Activated B cell treated with CpG ODN at 0.5 μM for 24 hours (primary cell): ENCODE data around the gene CHMP4B. TPM values are rescaled to one million over a fixed set of nuclear protein-coding genes. Genes with fewer than 3 reads are reported as not detected.

Source experiments
- ATAC-seq: fragments of 200-7000 bp; cut with Tn5 transposase; one replicate; pipeline ENCODE4 v1.10.0; 2021; ENCODE audit warnings: low read depth, mild to moderate bottlenecking, moderate library complexity
- CTCF ChIA-PET: fragments of 350-600 bp; sonication (Branson Sonifier 250); formaldehyde crosslinking; loops from one replicate; lab custom pipeline; 2021; ENCODE audit warnings: antibody characterized with exemption; lab: Charles Lee
- POLR2A ChIA-PET: fragments of 350-600 bp; sonication (Branson Sonifier 250); formaldehyde crosslinking; loops from one replicate; lab custom pipeline; 2021; ENCODE audit warnings: antibody characterized with exemption; lab: Charles Lee
- DNase-seq: peaks from one replicate; pipeline ENCODE4 v3.0.0; 2022
- H3K27ac Mint-ChIP-seq: one replicate; pipeline ENCODE4 v1.8.0; 2020; ENCODE audit warnings: mixed read lengths
- H3K27me3 Mint-ChIP-seq: one replicate; pipeline ENCODE4 v1.8.0; 2021; ENCODE audit warnings: mixed read lengths
- H3K36me3 Mint-ChIP-seq: one replicate; pipeline ENCODE4 v1.8.0; 2021; ENCODE audit warnings: low read depth, mixed read lengths
- H3K4me1 Mint-ChIP-seq: one replicate; pipeline ENCODE4 v1.8.0; 2021; ENCODE audit warnings: mixed read lengths
- H3K4me3 Mint-ChIP-seq: one replicate; pipeline ENCODE4 v1.8.0; 2020; ENCODE audit warnings: mild to moderate bottlenecking, mixed read lengths
- H3K9me3 Mint-ChIP-seq: one replicate; pipeline ENCODE4 v1.8.0; 2020; ENCODE audit warnings: mixed read lengths
- intact Hi-C: fragments of 100-400 bp; cut with micrococcal nuclease; formaldehyde crosslinking; loops from one replicate; pipeline ENCODE4 v1.15.1; 2024
- total RNA-seq: library from RNA; stranded (reverse); gene quantifications from 2 replicates; pipeline ENCODE4 v1.2.3, GENCODE V29; 2022
- TF ChIP-seq, protein P1 (sequence below): fragments of 200-600 bp; IDR thresholded peaks from one replicate; pipeline ENCODE4 v1.8.0; 2022; ENCODE audit warnings: antibody characterized with exemption, mild to moderate bottlenecking

The CHMP4B gene
- total RNA-seq, 1 donor from 2014 or later = 116 TPM

DNA sequence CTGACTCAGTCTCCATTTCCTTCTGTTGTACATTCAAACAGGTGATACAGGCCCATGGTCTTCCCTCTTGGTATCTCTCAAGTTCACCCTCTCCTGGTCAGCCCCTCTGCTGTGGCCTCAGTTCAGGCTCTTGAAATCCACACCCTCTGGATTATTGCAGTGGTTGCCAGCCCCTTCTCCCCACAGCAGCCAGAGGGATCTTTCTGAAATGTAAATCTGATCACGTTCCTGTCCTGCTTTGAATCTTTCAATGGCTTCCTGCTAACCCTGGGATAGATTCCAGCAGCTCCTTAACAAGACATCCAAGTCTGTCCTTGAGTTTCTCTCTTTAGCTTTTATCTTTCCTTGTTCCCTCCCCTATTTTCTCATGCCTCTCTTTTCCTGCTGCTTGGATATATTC lies 22.2 kb downstream of the CHMP4B start:
- Mint-ChIP-seq H3K27me3 (no peaks in the 10 kb centered on the region), H3K4me1 (peaks cover 71% of the 10 kb centered on the region), H3K4me3 (no peak overlapping the region), H3K27ac (no peak overlapping the region), H3K9me3 (no peaks in the 10 kb centered on the region), H3K36me3 (peaks cover 60% of the 10 kb centered on the region)
- ATAC-seq (no peak), DNase-seq (no peak)
- POLR2A ChIA-PET = interaction anchor here (0.6 kb wide), 1 partner anchor 148 kb away, joined by 3 read pairs; no protein-coding TSS in a partner anchor
- TF ChIP-seq, protein P1, sequence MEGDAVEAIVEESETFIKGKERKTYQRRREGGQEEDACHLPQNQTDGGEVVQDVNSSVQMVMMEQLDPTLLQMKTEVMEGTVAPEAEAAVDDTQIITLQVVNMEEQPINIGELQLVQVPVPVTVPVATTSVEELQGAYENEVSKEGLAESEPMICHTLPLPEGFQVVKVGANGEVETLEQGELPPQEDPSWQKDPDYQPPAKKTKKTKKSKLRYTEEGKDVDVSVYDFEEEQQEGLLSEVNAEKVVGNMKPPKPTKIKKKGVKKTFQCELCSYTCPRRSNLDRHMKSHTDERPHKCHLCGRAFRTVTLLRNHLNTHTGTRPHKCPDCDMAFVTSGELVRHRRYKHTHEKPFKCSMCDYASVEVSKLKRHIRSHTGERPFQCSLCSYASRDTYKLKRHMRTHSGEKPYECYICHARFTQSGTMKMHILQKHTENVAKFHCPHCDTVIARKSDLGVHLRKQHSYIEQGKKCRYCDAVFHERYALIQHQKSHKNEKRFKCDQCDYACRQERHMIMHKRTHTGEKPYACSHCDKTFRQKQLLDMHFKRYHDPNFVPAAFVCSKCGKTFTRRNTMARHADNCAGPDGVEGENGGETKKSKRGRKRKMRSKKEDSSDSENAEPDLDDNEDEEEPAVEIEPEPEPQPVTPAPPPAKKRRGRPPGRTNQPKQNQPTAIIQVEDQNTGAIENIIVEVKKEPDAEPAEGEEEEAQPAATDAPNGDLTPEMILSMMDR = no peak
- CTCF ChIA-PET = no interaction called here
- intact Hi-C loops = no loop called here

DNA sequence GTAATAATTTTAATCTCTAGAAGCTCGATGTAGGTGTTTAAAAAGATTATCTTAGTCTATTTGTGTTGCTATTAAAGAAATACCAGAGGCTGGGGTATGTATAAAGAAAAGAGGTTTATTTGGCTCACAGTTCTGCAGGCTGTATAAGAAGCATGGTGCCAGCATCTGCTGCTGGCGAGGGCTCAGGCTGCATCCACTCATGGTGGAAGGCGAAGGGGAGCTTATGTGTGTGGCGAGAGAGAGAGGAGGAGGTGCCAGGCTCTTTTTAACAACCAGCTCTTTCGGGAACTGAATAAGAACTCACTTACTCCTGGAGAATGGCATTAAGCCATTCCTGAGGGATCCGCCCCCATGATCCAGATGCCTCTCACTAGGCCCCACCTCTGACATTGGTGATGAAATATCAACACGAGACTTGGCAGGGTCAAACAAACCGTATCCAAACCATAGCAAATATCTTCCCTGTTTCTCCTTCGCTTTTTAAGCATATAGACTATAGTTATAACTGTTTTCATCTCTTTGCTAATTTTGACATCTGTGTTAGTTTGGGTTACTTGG lies 24.5 kb downstream of the CHMP4B start:
- Mint-ChIP-seq H3K36me3 (peaks cover 59% of the 10 kb centered on the region), H3K4me3 (no peak overlapping the region), H3K27me3 (no peaks in the 10 kb centered on the region), H3K4me1 (peaks cover 70% of the 10 kb centered on the region), H3K27ac (no peak overlapping the region), H3K9me3 (no peaks in the 10 kb centered on the region)
- CTCF ChIA-PET = no interaction called here
- POLR2A ChIA-PET = interaction anchor here (0.6 kb wide), 2 partner anchors 18 to 93 kb away, joined by 3 to 5 read pairs; no protein-coding TSS in a partner anchor
- TF ChIP-seq, protein P1 = no peak
- ATAC-seq (no peak), DNase-seq (no peak)
- intact Hi-C loops = no loop called here

DNA sequence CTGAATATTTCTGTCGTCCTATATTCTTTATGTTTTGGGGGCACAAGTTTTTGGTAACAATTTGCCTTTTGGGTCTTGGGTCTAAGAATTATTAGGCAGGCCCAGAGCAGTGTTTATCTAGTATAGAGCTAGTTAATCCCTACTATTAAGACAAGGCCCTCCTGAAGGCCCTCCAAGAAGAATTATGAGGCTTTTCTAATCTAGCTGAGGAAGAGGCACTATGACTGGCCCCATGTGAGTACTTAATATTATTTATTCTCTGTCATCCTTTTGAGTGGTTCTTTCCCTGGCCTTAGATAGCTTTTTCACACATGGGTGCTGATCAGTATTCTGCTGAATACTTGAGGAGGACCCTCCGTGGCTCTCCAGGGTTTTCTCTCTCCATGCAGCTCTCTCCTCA lies 25.1 kb downstream of the CHMP4B start:
- ChIA-PET POLR2A (interaction anchor here (0.6 to 1.2 kb wide), 2 partner anchors 276 to 278 kb away, joined by 4 to 16 read pairs; partner anchors contain the start of gene EIF2S2), CTCF (no interaction called here)
- no peak for DNase-seq
- TF ChIP-seq, protein P1 = no peak
- Mint-ChIP-seq H3K9me3 (no peaks in the 10 kb centered on the region), H3K4me1 (peaks cover 76% of the 10 kb centered on the region), H3K27ac (no peak overlapping the region), H3K27me3 (no peaks in the 10 kb centered on the region), H3K4me3 (no peak overlapping the region), H3K36me3 (peaks cover 61% of the 10 kb centered on the region)
- no peak for ATAC-seq
- intact Hi-C loops = no loop called here

DNA sequence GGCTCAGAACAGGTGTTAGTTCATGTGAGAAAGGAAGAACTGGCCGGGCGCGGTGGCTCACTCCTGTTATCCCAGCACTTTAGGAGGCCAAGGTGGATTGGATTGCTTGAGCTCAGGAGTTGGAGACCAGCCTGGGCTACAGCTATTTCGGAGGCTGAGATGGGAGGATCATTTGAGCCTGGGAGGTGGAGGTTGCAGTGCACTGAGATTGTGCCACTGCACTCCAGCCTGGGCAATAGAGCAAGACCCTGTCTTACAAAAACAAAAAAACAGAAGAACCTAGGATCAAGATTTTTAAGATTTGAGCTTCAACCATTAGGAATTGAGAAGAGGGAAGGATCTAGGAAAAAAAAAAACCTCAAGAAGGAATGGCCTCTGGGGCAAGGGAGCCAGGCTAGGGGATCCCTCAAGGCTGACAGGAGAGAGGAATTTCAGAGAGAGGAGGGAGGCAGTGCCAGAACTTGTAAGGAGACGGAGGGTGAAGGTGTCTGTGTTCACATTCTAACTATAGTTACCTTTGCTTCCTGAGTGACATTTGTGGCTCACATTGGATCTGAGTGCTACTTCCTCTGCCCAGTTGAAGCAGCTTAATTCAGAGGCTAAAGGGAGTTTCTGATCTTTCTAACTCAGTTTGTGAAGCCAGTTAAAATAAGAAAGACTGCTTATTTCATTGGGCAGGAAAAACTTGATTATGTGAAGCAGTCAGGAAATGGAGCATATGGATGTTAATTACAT lies 26.1 kb downstream of the CHMP4B start:
- Mint-ChIP-seq H3K4me1 (peaks cover 81% of the 10 kb centered on the region), H3K27ac (peak overlapping the region; percentile 61), H3K9me3 (no peaks in the 10 kb centered on the region), H3K4me3 (peak overlapping the region; percentile 32), H3K27me3 (no peaks in the 10 kb centered on the region), H3K36me3 (peaks cover 55% of the 10 kb centered on the region)
- CTCF ChIA-PET = no interaction called here
- intact Hi-C loops = no loop called here
- ATAC-seq (no peak), DNase-seq (no peak)
- POLR2A ChIA-PET = interaction anchor here (0.7 to 1.2 kb wide), 2 partner anchors 104 to 275 kb away, joined by 3 to 4 read pairs; partner anchors contain the start of gene EIF2S2
- TF ChIP-seq, protein P1 = no peak
